Glomerular endothelial cell (primary cell): ENCODE measurements around the gene SNX20. TPM values are rescaled to one million over a fixed set of nuclear protein-coding genes. Genes with fewer than 3 reads are reported as not detected.

Experiments
- total RNA-seq: library from RNA; depleted of rRNA; stranded (reverse); fragments of >200 nt; gene quantifications from 2 replicates; pipeline ENCODE4 v1.2.3, GENCODE V29; 2015

The SNX20 gene
- total RNA-seq, 1 donor from 2014 or later: not detected

Other genes with a start within 250 kb of the SNX20 start
- gene NKD1, start 132.9 kb downstream of the SNX20 start, total RNA-seq: under 0.01 TPM in 1 of 2 replicates, not detected in the other
- gene NOD2, start 12.3 kb upstream of the SNX20 start, total RNA-seq: 0.23 and 0.29 TPM in 2 replicates
- gene CYLD, start 60.8 kb upstream of the SNX20 start, total RNA-seq: 20.4 and 31.6 TPM in 2 replicates